ENCODE results near the gene ATP1A3.
"Not testable (repeated sequence)": the region's sequence is repeated elsewhere in the genome, so short reads cannot be mapped to it uniquely, and the experiment has no call there.

ATP1A3 gene

GRCh38 chr19:42010245-42011126 lies 16.5 kb upstream of the ATP1A3 start:
- DNase-seq: no peak

GRCh38 chr19:42006569-42006968 lies 12.5 kb upstream of the ATP1A3 start:
- DNase-seq: no peak

GRCh38 chr19:42005504-42005903 lies 11.5 kb upstream of the ATP1A3 start:
- DNase-seq: no peak

- no peak for DNase-seq
These were observed 9.7 kb upstream of the ATP1A3 start for GRCh38 chr19:42003506-42004294.

- no peak for DNase-seq
These were observed 5.8 kb upstream of the ATP1A3 start for GRCh38 chr19:41999878-42000208.

- DNase-seq: no peak
These were observed 5.2 kb upstream of the ATP1A3 start for GRCh38 chr19:41999071-41999877.

GRCh38 chr19:41998246-41999020 lies 4.4 kb upstream of the ATP1A3 start:
- DNase-seq: peak; percentile 8

GRCh38 chr19:41997851-41998229 lies 3.8 kb upstream of the ATP1A3 start:
- DNase-seq: no peak

GRCh38 chr19:41997121-41997850 lies 3.3 kb upstream of the ATP1A3 start:
- no peak for DNase-seq

GRCh38 chr19:41995959-41996797 lies 2.1 kb upstream of the ATP1A3 start:
- no peak for DNase-seq

GRCh38 chr19:41994994-41995958 lies 1.2 kb upstream of the ATP1A3 start:
- DNase-seq: no peak

- DNase-seq: peak; percentile 29
These were observed 516 bp upstream of the ATP1A3 start for GRCh38 chr19:41994521-41994971.

- DNase-seq: not testable (repeated sequence)
These were observed 2.0 kb downstream of the ATP1A3 start for GRCh38 chr19:41991925-41992569.

GRCh38 chr19:41991025-41991424 lies 3.0 kb downstream of the ATP1A3 start:
- no peak for DNase-seq

- DNase-seq: no peak
These were observed 3.4 kb downstream of the ATP1A3 start for GRCh38 chr19:41990615-41991014.

- no peak for DNase-seq
These were observed 4.0 kb downstream of the ATP1A3 start for GRCh38 chr19:41990028-41990427.

- no peak for DNase-seq
These were observed 5.1 kb downstream of the ATP1A3 start for GRCh38 chr19:41988947-41989346.

- no peak for DNase-seq
These were observed 6.7 kb downstream of the ATP1A3 start for GRCh38 chr19:41987141-41987860.

All from stimulated activated naive CD4-positive, alpha-beta T cell treated with Interleukin-2 at 50 U/mL for 16 hours (primary cell).